Renal cortical epithelial cell (primary cell): Measurements from ENCODE around the gene PRSS1. TPM values are rescaled to one million over a fixed set of nuclear protein-coding genes. Genes with fewer than 3 reads are reported as not detected.
"Not testable (repeated sequence)": the region's sequence is repeated elsewhere in the genome, so short reads cannot be mapped to it uniquely, and the experiment has no call there.

Experiments
- DNase-seq: peaks from one replicate; pipeline ENCODE4 v3.0.0-alpha.2; 2011; ENCODE audit warnings: low read depth
- total RNA-seq: library from RNA; depleted of rRNA; stranded (reverse); fragments of >200 nt; gene quantifications from 2 replicates; pipeline ENCODE4 v1.2.3, GENCODE V29; 2014

PRSS1 gene
- total RNA-seq, 1 donor from 2014 or later: not detected

DNA sequence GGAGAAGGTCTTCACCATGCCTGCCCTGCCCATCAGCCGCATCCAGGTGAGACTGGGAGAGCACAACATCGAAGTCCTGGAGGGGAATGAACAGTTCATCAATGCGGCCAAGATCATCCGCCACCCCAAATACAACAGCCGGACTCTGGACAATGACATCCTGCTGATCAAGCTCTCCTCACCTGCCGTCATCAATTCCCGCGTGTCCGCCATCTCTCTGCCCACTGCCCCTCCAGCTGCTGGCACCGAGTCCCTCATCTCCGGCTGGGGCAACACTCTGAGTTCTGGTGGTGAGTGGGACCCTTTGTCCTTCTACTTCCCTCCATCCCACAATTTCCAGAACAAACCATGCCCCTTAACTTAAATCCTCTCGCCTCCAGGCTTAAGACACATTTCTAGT lies 24.0 kb downstream of the PRSS1 start:
- no peak for DNase-seq

DNA sequence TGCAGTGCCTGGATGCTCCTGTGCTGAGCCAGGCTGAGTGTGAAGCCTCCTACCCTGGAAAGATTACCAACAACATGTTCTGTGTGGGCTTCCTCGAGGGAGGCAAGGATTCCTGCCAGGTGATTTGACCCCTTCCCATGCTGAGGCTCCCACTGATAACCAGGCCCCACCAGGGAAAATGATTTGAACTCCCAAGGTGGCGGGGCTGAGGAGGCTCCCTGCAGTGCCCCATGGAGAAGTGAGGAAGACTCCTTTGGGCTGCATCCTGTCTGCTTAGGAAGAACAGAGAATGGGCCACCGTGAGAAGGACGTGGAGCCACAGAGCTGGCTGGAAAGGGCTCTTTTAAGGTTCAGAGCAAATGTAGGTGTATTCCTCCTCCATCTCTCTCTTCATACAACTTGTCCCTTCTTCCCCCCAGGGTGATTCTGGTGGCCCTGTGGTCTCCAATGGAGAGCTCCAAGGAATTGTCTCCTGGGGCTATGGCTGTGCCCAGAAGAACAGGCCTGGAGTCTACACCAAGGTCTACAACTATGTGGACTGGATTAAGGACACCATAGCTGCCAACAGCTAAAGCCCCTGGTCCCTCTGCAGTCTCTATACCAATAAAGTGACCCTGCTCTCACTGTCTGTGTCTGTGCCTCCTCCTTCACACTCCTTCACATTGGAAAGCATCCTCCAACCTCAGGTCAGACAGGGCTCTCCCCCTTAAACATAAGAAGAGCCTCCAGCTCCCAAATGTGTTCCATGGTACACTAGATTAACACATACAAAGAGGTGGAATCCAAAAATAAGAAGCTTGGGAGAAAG lies 24.9 kb downstream of the PRSS1 start:
- DNase-seq: no peak

DNA sequence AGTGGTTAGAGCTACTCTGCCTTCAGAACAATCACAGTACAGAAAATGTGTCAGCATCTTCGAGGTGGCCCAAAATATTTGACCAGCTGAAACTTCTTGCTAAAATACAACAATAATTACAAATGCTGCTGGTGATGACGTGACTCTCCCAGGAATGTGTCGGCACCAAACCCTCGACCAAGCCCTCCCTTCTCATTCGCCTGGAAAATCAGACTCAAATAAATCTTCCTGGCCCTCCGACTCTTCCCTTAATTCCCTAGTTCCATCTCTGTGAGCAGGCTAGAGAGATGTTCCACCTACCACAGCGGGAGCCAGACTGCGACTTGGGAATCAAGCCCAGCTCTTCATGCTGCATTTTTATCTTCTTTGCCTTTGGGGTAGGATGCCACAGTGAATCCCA lies 25.6 kb downstream of the PRSS1 start:
- DNase-seq: peak; percentile 15

DNA sequence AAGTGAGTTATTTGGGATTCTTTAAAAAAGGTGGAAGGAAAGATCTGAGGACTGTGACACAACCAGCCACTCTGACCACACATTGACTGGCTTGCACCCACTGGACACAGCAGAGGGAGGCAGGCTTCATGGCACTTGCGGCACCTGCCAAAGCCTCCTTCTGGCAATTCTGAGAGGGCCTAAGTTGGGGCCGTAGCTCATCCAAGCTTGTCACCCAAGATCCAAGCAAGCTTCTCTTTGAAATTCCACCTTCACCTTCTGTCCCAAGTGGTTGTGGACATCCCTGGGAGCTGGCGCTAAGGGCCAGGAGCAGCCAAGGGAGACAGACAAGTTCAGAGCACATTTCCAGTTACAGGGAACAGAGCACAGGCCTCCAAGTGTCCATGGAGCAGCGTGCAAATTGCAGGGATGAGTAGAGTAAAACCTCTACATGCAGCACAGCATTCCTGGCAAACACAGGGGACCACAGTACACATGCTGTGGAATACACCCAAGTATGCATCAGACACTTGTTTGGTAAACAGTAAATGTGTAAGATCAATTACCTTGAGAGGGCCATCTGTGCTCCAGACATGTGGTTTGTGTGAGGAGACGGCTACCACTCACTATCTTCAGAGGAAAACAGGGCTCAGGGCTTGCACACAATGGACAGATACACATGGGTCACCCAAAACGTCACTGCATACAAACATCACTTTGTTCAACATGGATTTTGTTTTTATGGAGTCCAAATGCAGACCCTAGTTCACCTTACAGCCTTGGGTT lies 26.3 kb downstream of the PRSS1 start:
- DNase-seq: not testable (repeated sequence)

DNA sequence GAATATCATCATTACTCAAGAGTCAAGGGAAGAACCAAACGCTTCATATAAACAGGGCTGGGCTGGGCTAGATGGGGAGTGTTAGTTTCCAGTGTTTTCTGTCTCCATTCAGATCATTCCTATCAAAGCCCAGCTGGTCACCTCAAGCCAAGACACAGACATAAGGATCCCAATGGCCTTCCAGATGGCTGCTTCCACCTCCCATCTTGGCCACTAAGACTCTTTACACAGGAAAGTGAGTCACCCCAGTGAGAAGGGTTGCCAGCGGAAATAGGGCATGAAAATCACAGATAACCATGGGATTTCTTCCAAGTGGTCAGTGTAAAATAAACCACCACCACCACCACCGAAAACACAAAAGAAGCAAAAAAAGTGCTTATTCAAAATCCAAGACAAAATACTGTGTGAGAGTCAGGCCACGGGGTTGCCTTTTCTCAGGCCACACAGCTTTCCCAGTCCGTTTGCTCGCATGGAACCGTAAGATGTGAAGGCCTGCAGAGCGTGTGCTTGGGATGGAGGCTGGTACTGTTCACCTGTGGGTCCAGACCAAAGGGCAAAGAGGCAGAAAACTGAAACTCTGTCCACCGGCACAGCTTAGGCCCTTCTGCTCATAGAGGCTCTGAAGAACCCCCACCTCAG lies 27.1 kb downstream of the PRSS1 start:
- peak; percentile 31 for DNase-seq

DNA sequence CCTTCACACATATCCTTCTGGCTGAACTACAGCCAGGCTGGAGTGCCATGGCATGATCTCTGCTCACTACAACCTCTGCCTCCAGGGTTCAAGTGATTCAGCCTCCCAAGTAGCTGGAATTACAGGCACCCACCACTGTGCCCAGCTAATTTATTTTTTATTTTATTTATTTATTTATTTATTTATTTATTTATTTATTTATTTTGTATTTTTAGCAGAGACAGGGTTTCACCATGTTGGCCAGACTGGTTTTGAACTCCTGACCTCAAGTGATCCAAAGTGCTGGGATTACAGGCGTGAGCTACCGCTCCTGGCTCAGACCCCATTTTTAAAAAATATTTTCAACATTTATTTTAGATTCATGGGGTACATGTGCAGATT lies 27.6 kb downstream of the PRSS1 start:
- not testable (repeated sequence) for DNase-seq

DNA sequence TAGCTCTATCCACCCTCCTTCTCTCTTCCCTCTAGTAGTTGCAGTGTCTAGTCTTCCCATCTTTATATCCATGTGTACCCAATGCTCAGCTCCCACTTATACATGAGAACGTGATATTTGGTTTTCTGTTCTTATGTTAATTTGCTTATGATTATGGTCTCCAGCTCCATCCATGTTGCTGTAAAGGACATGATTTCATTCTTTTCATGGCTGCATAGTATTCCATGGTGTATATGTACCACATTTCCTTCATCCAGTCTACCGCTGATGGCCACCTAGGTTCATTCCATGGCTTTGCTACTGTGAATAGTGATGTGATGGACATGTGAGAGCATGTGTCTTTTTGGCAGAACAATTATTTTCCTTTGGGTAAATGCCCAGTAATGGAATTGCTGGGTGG lies 28.0 kb downstream of the PRSS1 start:
- DNase-seq: no peak

DNA sequence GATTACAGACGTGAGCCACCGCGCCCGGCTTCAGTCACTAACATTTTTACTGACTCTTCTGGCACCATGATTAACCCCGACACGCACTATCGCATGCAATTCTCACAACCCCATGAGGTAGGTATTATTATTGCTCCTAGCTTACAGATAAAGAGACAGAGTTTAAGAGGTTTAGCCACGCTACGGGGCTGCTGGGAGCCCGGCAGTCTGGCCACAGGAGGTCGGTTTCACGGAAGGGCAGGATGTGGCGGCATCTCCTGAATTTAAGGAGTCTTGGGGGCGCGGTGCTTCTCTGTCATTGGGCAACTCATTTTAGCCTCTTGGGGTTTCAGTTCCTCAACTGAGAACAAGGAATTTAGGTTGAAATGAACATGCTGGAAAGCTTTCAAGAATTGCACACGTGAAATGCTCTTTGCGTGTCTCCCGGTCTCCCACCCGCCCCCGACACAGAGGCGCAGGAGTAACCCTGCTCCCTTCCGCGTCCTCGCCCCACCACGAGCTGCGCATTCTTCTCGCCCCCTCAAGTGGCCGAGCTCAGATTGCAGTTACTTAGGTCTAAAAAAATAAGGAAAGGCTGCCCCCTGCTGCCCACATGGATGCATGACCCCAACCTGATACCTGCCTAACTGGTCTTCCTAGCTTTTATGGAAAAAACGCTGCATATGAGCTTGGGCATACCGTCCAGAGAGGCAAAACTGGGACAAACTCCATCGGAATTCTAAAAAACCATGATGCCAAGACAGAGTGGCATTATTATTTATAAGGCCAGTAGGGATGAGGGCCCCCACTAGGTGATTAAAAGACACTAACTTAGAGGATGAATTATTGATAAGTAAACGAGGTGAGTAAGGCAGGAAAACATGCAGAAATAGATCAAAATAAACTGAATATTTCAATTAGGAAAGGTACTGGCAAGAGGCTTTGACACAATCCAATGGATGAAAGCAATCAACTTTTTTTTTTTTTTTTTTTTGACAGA lies 33.9 kb downstream of the PRSS1 start:
- peak; percentile 81 for DNase-seq

DNA sequence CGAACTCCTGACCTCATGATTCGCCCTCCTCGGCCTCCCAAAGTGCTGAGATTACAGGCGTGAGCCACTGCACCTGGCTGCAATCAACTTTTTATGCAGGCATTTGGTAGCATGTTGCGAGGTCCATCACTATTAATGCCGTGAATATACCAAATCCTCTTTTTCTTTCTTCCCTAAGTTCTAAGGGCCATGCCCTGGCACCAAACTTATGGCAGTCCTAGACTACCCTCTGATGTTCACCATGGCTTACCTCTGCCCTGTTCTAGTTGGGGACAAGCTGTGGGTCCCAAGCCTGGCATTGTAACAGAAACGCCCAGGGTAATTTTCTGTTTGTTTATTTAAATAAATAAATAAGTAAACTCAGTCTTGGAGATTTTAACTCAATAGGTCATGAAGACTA lies 34.8 kb downstream of the PRSS1 start:
- no peak for DNase-seq

DNA sequence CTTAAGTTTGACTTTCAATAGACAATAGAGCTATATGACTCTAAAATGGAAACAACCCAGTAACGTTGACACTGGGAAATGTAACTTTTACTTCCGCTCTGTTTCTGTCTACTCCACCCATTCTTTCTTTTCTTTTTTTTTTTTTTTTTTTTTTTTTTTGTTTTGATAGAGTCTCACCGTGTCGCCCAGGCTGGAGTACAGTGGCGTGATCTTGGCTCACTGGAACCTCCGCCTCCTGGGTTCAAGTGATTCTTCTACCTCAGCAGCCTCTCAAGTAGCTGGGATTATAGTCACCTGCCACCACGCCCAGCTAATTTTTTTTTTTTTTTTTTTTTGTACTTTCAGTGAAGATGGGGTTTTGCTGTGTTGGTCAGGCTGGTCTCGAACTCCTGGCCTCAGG lies 35.4 kb downstream of the PRSS1 start:
- DNase-seq: no peak

DNA sequence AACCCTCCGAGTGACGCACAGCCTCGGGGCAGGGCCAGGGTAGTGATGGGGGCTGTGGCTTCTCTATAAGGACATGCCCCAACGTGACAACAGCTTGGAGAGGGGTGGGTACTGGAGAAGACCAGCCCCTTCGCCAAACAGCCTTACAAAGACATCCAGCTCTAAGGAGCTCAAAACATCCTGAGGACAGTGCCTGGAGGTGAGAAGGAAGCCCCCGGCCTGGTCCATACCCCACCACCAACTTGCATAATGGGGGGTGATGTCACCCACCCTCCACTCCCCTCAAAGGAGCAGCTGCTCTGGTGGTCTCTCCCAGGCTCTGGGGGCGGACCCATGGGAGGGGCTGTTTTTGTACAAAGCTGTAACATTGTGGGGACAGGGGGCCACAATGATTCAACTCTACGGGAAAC lies 36.6 kb downstream of the PRSS1 start:
- no peak for DNase-seq

DNA sequence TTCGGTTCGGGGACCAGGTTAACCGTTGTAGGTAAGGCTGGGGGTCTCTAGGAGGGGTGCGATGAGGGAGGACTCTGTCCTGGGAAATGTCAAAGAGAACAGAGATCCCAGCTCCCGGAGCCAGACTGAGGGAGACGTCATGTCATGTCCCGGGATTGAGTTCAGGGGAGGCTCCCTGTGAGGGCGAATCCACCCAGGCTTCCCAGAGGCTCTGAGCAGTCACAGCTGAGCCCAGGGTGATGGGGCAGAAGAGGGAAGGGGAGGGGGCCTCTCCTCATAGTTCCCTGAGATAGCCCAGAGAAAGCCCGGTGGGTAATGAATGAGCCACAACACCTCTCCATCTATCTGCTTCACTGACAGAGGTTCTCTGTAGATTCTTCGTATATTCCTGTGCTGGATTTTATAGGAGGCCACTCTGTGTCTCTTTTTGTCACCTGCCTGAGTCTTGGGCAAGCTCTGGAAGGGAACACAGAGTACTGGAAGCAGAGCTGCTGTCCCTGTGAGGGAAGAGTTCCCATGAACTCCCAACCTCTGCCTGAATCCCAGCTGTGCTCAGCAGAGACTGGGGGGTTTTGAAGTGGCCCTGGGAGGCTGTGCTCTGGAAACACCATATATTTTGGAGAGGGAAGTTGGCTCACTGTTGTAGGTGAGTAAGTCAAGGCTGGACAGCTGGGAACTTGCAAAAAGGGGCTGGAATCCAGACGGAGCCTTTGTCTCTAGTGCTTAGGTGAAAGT lies 37.9 kb downstream of the PRSS1 start:
- no peak for DNase-seq

DNA sequence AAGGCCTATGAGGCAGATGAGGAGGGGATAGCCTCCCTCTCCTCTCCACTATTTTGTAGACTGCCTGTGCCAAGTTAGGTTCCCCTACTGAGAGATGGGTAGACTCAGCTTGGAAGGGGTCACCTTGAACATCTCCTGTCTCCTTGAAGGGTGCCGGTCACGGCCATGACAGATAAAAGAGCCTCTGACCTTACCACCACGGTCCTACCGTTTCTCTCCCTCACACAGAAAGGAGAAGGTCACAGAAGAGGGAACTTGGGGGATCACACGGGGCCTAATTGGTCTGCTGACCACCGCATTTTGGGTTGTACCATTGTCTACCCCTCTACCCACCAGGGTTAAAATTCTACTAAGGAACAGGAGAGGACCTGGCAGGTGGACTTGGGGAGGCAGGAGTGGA lies 38.5 kb downstream of the PRSS1 start:
- DNase-seq: no peak

DNA sequence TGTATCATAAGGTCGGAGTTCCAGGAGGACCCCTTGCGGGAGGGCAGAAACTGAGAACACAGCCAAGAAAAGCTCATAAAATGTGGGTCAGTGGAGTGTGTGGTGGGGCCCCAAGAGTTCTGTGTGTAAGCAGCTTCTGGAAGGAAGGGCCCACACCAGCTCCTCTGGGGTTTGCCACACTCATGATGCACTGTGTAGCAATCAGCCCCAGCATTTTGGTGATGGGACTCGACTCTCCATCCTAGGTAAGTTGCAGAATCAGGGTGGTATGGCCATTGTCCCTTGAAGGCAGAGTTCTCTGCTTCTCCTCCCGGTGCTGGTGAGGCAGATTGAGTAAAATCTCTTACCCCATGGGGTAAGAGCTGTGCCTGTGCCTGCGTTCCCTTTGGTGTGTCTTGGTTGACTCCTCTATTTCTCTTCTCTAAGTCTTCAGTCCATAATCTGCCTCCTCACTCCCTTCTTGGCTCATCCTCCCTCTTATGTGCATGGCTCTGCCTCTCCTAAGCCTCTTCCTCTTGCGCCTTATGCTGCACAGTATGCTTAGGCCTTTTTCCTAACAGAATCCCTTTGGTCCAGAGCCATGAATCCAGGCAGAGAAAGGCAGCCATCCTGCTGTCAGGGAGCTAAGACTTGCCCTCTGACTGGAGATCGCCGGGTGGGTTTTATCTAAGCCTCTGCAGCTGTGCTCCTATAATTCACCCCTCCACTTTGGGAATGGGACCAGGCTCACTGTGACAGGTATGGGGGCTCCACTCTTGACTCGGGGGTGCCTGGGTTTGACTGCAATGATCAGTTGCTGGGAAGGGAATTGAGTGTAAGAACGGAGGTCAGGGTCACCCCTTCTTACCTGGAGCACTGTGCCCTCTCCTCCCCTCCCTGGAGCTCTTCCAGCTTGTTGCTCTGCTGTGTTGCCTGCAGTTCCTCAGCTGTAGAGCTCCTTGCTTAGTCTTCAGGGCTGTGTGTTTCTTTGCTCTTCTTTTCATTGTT lies 39.3 kb downstream of the PRSS1 start:
- DNase-seq: no peak

DNA sequence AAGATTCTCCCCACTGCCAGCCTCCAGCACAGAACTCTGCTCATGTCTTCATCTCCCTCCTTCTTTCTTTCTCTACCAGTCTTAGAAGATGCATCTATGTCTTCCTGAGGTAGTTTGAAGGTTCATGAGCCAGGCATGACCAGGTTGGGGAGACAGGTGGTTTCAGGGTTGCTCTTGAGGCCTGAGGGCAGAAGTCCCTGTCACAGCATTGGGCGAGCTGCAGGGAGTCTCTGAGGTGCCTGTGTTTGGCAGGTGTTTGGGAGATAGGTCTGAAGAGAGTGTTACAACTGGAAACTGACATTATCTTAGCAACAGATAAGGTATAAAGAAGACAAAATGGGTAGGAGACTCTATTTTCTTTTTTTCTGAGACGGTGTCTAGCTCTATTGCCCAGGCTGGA lies 40.2 kb downstream of the PRSS1 start:
- no peak for DNase-seq

DNA sequence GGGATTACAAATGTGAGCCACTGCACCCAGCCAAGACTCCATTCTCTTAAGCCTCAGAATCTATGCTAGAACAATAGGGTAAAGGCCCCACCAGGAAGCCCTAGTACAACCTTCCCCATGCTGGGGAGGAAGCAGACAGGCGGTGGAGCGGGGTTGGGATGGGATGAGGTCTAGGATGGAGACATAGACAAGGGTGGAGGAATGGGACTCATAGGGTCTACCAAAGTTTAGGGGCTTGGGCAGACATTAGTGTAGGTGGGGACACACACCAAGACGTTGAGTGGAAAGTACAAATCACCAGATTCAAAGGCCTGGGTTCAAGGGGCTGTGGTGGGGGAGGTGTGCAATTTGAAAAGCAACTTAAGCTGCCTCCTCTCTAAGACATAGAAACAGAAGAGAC lies 40.8 kb downstream of the PRSS1 start:
- no peak for DNase-seq

DNA sequence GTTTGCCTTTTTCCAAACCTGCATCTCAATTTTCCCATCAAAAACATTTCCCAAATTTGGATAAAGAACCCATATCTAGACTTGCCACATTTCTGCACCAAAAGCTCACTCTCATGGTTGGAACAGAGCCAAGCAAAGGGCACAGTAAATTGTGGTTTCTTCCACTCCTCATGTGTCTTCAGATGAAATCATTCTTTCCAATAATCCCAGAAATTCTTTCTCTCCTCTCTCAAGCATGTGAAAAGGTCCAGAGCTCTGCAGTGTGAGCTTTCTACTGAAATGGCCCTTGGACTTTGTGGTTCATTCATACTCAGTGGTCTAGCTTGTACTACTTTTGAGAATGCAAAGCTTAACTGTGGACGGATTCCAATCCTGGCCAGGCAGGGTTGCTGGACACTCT lies 41.3 kb downstream of the PRSS1 start:
- no peak for DNase-seq

DNA sequence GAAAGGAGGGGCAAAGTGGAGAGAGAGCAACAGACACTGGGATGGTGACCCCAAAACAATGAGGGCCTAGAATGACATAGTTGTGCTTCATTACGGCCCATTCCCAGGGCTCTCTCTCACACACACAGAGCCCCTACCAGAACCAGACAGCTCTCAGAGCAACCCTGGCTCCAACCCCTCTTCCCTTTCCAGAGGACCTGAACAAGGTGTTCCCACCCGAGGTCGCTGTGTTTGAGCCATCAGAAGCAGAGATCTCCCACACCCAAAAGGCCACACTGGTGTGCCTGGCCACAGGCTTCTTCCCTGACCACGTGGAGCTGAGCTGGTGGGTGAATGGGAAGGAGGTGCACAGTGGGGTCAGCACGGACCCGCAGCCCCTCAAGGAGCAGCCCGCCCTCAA lies 42.2 kb downstream of the PRSS1 start:
- no peak for DNase-seq

DNA sequence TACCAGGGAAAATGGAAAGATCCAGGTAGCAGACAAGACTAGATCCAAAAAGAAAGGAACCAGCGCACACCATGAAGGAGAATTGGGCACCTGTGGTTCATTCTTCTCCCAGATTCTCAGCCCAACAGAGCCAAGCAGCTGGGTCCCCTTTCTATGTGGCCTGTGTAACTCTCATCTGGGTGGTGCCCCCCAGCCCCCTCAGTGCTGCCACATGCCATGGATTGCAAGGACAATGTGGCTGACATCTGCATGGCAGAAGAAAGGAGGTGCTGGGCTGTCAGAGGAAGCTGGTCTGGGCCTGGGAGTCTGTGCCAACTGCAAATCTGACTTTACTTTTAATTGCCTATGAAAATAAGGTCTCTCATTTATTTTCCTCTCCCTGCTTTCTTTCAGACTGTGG lies 42.9 kb downstream of the PRSS1 start:
- DNase-seq: no peak

DNA sequence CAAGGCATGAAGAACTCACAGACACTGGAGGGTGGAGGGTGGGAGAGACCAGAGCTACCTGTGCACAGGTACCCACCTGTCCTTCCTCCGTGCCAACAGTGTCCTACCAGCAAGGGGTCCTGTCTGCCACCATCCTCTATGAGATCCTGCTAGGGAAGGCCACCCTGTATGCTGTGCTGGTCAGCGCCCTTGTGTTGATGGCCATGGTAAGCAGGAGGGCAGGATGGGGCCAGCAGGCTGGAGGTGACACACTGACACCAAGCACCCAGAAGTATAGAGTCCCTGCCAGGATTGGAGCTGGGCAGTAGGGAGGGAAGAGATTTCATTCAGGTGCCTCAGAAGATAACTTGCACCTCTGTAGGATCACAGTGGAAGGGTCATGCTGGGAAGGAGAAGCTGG lies 43.3 kb downstream of the PRSS1 start:
- no peak for DNase-seq
